Endodermal cell (in vitro differentiated cells): ENCODE measurements around the gene MTG2. TPM values are rescaled to one million over a fixed set of nuclear protein-coding genes. Genes with fewer than 3 reads are reported as not detected.

Experiments used
- DNase-seq: peaks from one replicate; pipeline ENCODE4 v3.0.0-alpha.2; 2017
- H3K27ac ChIP-seq: 2 replicates; pipeline ENCODE4 v1.5.1; 2013; ENCODE audit warnings: mild to moderate bottlenecking, low read depth, low read length, moderate library complexity
- H3K27me3 ChIP-seq: 2 replicates; pipeline ENCODE4 v1.6.1; 2013; ENCODE audit warnings: mild to moderate bottlenecking, low read length, moderate library complexity; ENCODE audit not compliant: insufficient read depth, control insufficient read depth, poor library complexity, severe bottlenecking
- H3K36me3 ChIP-seq: 2 replicates; pipeline ENCODE4 v1.7.0; 2013; ENCODE audit warnings: mild to moderate bottlenecking, low read length, moderate library complexity; ENCODE audit not compliant: control insufficient read depth, insufficient read depth
- H3K4me1 ChIP-seq: one replicate; pipeline ENCODE4 v1.7.0; 2013; ENCODE audit warnings: low read length; ENCODE audit not compliant: control insufficient read depth, insufficient read depth
- H3K4me3 ChIP-seq: 2 replicates; pipeline ENCODE4 v1.5.1; 2013; ENCODE audit warnings: mild to moderate bottlenecking, low read length, moderate library complexity
- H3K9ac ChIP-seq: 2 replicates; pipeline ENCODE4 v1.6.1; 2013; ENCODE audit warnings: mild to moderate bottlenecking, low read length, moderate library complexity; ENCODE audit not compliant: poor library complexity, severe bottlenecking; ENCODE audit errors: extremely low read depth
- H3K9me3 ChIP-seq: 2 replicates; pipeline ENCODE4 v1.6.1; 2013; ENCODE audit warnings: mild to moderate bottlenecking, low read length, moderate library complexity; ENCODE audit not compliant: control insufficient read depth
- H3K27ac Mint-ChIP-seq: 2 replicates; pipeline ENCODE4 v1.8.0; 2020; ENCODE audit warnings: mixed read lengths
- H3K27me3 Mint-ChIP-seq: 2 replicates; pipeline ENCODE4 v1.8.0; 2021; ENCODE audit warnings: mild to moderate bottlenecking, mixed read lengths; ENCODE audit not compliant: insufficient read depth
- H3K36me3 Mint-ChIP-seq: 2 replicates; pipeline ENCODE4 v1.8.0; 2020; ENCODE audit warnings: low read depth, mixed read lengths
- H3K4me1 Mint-ChIP-seq: 2 replicates; pipeline ENCODE4 v1.8.0; 2020; ENCODE audit warnings: mixed read lengths
- H3K4me3 Mint-ChIP-seq: 2 replicates; pipeline ENCODE4 v1.8.0; 2020; ENCODE audit warnings: mild to moderate bottlenecking, moderate library complexity, mixed read lengths
- H3K9me3 Mint-ChIP-seq: 2 replicates; pipeline ENCODE4 v1.8.0; 2020; ENCODE audit warnings: mild to moderate bottlenecking, mixed read lengths
- WGBS, 2 experiments: methylation state at CpG; one replicate each; pipeline versions ENCODE4 v1.1.5 to v1.1.7; 2013; ENCODE audit warnings: missing lambda C conversion rate in 2 of 2, mixed read lengths in 1 of 2; ENCODE audit not compliant: insufficient coverage in 1 of 2, insufficient read length in 1 of 2; 5-methylcytosine and 5-hydroxymethylcytosine counted together
- total RNA-seq, 2 donors: library from RNA; stranded (reverse); fragmentation: NEBNext Ultra II Directional in 1 of 2; extraction: Animal tissue kit (Norgen Biotek cat#: 25700) in 1 of 2; gene quantifications; 2 replicates in 1 of 2; 3 replicates in 1 of 2; pipeline ENCODE4 v1.2.1, GENCODE V29; 2021
- TF ChIP-seq, protein P1 (sequence below): fragments of 200-600 bp; sonication (generic); conservative IDR thresholded peaks from 2 replicates; pipeline ENCODE4 v1.5.0; 2021; ENCODE audit warnings: antibody characterized with exemption, mild to moderate bottlenecking

The MTG2 gene
- total RNA-seq, 2 donors from 2014 or later: 28.2 to 29.6 TPM

DNA sequence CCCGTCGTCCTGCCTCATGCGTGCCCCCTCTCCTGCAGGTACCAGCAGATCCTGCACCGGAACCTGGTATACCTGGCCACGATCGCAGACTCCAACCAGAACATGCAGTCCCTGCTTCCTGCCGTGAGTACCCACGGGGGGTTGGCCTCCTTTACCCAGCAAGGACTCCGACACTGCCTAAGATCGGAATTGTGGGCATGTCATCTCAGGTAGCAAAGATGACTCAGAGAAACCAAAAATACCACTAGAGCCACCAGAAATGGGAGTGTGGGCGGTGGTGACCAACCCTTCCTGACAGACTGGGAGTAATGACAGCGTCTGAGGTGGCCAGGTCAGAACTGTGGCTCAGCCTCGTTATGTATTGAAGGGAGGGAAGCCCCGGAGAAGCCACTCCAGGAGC is 23.0 kb upstream of the MTG2 start:
- 91 to 98% methylated on average over 11 to 13 of the region's 14 CpGs for WGBS, 2 experiments
- no peak overlapping the region for H3K27ac ChIP-seq
- H3K27me3 Mint-ChIP-seq: no peaks in the 10 kb centered on the region
- peaks cover 11% of the 10 kb centered on the region for H3K4me1 Mint-ChIP-seq
- H3K27me3 ChIP-seq: no peaks in the 10 kb centered on the region
- no peak overlapping the region for H3K9ac ChIP-seq
- H3K27ac Mint-ChIP-seq: no peak overlapping the region
- H3K4me3 Mint-ChIP-seq: no peak overlapping the region
- peaks cover 39% of the 10 kb centered on the region for H3K36me3 ChIP-seq
- TF ChIP-seq, protein P1, sequence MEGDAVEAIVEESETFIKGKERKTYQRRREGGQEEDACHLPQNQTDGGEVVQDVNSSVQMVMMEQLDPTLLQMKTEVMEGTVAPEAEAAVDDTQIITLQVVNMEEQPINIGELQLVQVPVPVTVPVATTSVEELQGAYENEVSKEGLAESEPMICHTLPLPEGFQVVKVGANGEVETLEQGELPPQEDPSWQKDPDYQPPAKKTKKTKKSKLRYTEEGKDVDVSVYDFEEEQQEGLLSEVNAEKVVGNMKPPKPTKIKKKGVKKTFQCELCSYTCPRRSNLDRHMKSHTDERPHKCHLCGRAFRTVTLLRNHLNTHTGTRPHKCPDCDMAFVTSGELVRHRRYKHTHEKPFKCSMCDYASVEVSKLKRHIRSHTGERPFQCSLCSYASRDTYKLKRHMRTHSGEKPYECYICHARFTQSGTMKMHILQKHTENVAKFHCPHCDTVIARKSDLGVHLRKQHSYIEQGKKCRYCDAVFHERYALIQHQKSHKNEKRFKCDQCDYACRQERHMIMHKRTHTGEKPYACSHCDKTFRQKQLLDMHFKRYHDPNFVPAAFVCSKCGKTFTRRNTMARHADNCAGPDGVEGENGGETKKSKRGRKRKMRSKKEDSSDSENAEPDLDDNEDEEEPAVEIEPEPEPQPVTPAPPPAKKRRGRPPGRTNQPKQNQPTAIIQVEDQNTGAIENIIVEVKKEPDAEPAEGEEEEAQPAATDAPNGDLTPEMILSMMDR: no peak
- H3K4me1 ChIP-seq: peaks cover 2% of the 10 kb centered on the region
- no peaks in the 10 kb centered on the region for H3K9me3 ChIP-seq
- peaks cover 27% of the 10 kb centered on the region for H3K36me3 Mint-ChIP-seq
- no peak for DNase-seq
- no peak overlapping the region for H3K4me3 ChIP-seq
- H3K9me3 Mint-ChIP-seq: no peaks in the 10 kb centered on the region

DNA sequence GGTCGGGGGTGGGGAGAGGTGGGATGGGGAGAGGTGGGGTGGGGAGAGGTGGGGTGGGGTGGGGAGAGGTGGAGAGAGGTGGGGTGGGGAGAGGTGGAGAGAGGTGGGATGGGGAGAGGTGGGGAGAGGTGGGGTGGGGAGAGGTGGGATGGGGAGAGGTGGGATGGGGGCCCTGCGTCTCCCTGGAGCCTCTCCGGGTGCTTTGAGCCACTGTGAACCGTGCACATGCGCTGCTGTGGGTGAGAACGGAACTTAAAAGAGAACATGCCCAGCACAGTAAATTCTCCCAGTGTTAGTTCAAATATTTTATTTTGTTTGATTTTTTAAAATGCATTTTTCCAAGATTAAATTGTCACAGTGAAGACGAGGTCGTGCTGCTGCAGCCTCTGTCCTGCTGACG is 22.6 kb upstream of the MTG2 start:
- H3K36me3 ChIP-seq: peaks cover 42% of the 10 kb centered on the region
- H3K9ac ChIP-seq: no peak overlapping the region
- no peak overlapping the region for H3K27ac ChIP-seq
- Mint-ChIP-seq H3K27me3 (no peaks in the 10 kb centered on the region), H3K9me3 (no peaks in the 10 kb centered on the region), H3K27ac (no peak overlapping the region), H3K4me3 (no peak overlapping the region), H3K4me1 (peaks cover 11% of the 10 kb centered on the region), H3K36me3 (peaks cover 29% of the 10 kb centered on the region)
- 97 to 99% methylated on average over 3 to 7 of the region's 9 CpGs for WGBS, 2 experiments
- peaks cover 2% of the 10 kb centered on the region for H3K4me1 ChIP-seq
- H3K9me3 ChIP-seq: no peaks in the 10 kb centered on the region
- no peak for DNase-seq
- no peak overlapping the region for H3K4me3 ChIP-seq
- no peaks in the 10 kb centered on the region for H3K27me3 ChIP-seq
- TF ChIP-seq, protein P1: no peak

DNA sequence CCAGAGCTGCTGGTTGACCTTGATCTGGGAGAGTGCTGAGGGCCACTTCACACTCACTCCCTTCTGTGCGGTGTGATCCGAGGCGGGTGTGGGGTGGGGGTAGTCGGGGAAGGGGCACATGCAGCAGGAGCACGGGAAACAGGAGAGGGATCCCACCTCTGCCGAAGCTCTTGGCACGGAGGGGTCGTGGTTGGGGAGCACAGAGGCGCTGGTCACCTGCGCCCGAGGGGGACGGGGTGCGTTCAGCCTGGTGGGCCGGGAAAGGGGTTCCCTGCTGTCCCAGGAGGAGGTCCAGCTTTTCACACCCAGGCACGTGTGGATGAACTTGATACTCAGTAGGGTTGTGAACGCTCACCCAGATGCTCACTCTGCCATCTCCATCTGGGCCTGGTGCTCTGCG is 22.0 kb upstream of the MTG2 start:
- Histone ChIP-seq H3K4me1 (peaks cover 1% of the 10 kb centered on the region), H3K9me3 (no peaks in the 10 kb centered on the region), H3K36me3 (peaks cover 41% of the 10 kb centered on the region), H3K4me3 (no peak overlapping the region), H3K27me3 (no peaks in the 10 kb centered on the region), H3K9ac (no peak overlapping the region), H3K27ac (no peak overlapping the region)
- Mint-ChIP-seq H3K4me1 (peaks cover 5% of the 10 kb centered on the region), H3K27ac (no peak overlapping the region), H3K9me3 (no peaks in the 10 kb centered on the region), H3K4me3 (no peak overlapping the region), H3K27me3 (no peaks in the 10 kb centered on the region), H3K36me3 (peaks cover 33% of the 10 kb centered on the region)
- 93 to 95% methylated on average over 10 to 17 of the region's 17 CpGs for WGBS, 2 experiments
- DNase-seq: no peak
- TF ChIP-seq, protein P1: no peak
